OCI-LY7 (cell line): ENCODE results near the gene TMEM217. TPM values are rescaled to one million over a fixed set of nuclear protein-coding genes. Genes with fewer than 3 reads are reported as not detected.

Experiments
- BruUV-seq: library from RNA; stranded (reverse); fragments of 400-500 nt; replicated peaks from 2 replicates; lab custom pipeline; 2021; lab: Mats Ljungman, UMichigan
- CTCF ChIA-PET: fragments of 300-600 bp; sonication (Branson Sonifier 250); formaldehyde crosslinking; loops from one replicate; lab custom pipeline; 2022; ENCODE audit warnings: antibody characterized with exemption; ENCODE audit not compliant: unreplicated experiment; lab: Charles Lee
- POLR2A ChIA-PET: fragments of 300-600 bp; sonication (Branson Sonifier 250); formaldehyde crosslinking; loops from one replicate; lab custom pipeline; 2022; ENCODE audit warnings: antibody characterized with exemption; lab: Charles Lee
- DNase-seq: peaks from one replicate; pipeline ENCODE4 v3.0.0-alpha.2; 2015; ENCODE audit warnings: low spot score
- H2AFZ ChIP-seq: fragments of 200-600 bp; sonication (generic), shearing (Covaris generic); 2 replicates; pipeline ENCODE4 v1.6.1; 2014; ENCODE audit warnings: mild to moderate bottlenecking, antibody characterized with exemption, low read length, moderate library complexity
- H3K27ac ChIP-seq: fragments of 200-600 bp; sonication (generic); 2 replicates; pipeline ENCODE4 v1.5.1; 2014; ENCODE audit warnings: mixed run types, low read depth, mild to moderate bottlenecking, moderate library complexity, low read length, inconsistent platforms; ENCODE audit not compliant: poor library complexity, severe bottlenecking
- H3K36me3 ChIP-seq: fragments of 200-600 bp; sonication (generic); 2 replicates; pipeline ENCODE4 v1.6.1; 2014; ENCODE audit warnings: mild to moderate bottlenecking, antibody characterized with exemption, low read length, moderate library complexity, mixed read lengths; ENCODE audit not compliant: insufficient read depth
- H3K4me1 ChIP-seq: fragments of 200-600 bp; sonication (generic); 2 replicates; pipeline ENCODE4 v1.5.1; 2014; ENCODE audit warnings: mild to moderate bottlenecking, low read length; ENCODE audit not compliant: insufficient read depth, poor library complexity, severe bottlenecking
- H3K4me2 ChIP-seq: fragments of 200-600 bp; sonication (generic); 2 replicates; pipeline ENCODE4 v1.6.1; 2014; ENCODE audit warnings: mild to moderate bottlenecking, low read length
- H3K4me3 ChIP-seq: fragments of 200-600 bp; sonication (generic); 2 replicates; pipeline ENCODE4 v1.5.1; 2014; ENCODE audit warnings: mild to moderate bottlenecking, low read depth, low read length; ENCODE audit not compliant: poor library complexity, severe bottlenecking
- H3K79me2 ChIP-seq: fragments of 200-600 bp; sonication (generic); 2 replicates; pipeline ENCODE4 v1.6.1; 2016; ENCODE audit warnings: low read depth, mild to moderate bottlenecking, low read length, moderate library complexity, mixed read lengths; ENCODE audit not compliant: insufficient read depth
- H3K9me2 ChIP-seq: fragments of 200-600 bp; sonication (generic); 2 replicates; pipeline ENCODE4 v1.6.1; 2016; ENCODE audit warnings: mild to moderate bottlenecking, low read length, mixed read lengths; ENCODE audit not compliant: insufficient read depth
- H3K9me3 ChIP-seq: fragments of 200-600 bp; sonication (generic); 2 replicates; pipeline ENCODE4 v1.6.1; 2014; ENCODE audit warnings: mild to moderate bottlenecking, mixed run types, low read length, mixed read lengths
- H4K20me1 ChIP-seq: fragments of 200-600 bp; sonication (generic); 2 replicates; pipeline ENCODE4 v1.6.1; 2014; ENCODE audit warnings: mild to moderate bottlenecking, antibody characterized with exemption, low read length, moderate library complexity, mixed read lengths; ENCODE audit not compliant: insufficient read depth
- EZH2phosphoT487 ChIP-seq: fragments of 200-600 bp; sonication (generic); IDR thresholded peaks from 2 replicates; pipeline ENCODE4 v1.6.1; 2018; ENCODE audit warnings: low read depth, borderline replicate concordance, mild to moderate bottlenecking, mixed run types, antibody characterized with exemption, low read length, moderate library complexity, mixed read lengths
- intact Hi-C: fragments of 100-400 bp; cut with micrococcal nuclease; formaldehyde crosslinking; loops from one replicate; pipeline ENCODE4 v1.10.0; 2022; ENCODE audit not compliant: unreplicated experiment
- total RNA-seq, 2 experiments: library from RNA; depleted of rRNA in 1 of 2; stranded (reverse); fragments of >200 nt in 1 of 2; shearing (Covaris generic) in 1 of 2; gene quantifications; 2 replicates each; pipeline ENCODE4 v1.2.3, GENCODE V29; 2014 to 2022
- TF ChIP-seq, protein P1 (sequence below): fragments of 200-600 bp; sonication (generic); conservative IDR thresholded peaks from 2 replicates; pipeline ENCODE4 v1.5.1; 2014; ENCODE audit warnings: mild to moderate bottlenecking, antibody characterized with exemption, low read length, moderate library complexity, mixed read lengths

TMEM217 gene
- total RNA-seq, 2 experiments from 2014 or later: 0.34 TPM; not detected in 1

DNA sequence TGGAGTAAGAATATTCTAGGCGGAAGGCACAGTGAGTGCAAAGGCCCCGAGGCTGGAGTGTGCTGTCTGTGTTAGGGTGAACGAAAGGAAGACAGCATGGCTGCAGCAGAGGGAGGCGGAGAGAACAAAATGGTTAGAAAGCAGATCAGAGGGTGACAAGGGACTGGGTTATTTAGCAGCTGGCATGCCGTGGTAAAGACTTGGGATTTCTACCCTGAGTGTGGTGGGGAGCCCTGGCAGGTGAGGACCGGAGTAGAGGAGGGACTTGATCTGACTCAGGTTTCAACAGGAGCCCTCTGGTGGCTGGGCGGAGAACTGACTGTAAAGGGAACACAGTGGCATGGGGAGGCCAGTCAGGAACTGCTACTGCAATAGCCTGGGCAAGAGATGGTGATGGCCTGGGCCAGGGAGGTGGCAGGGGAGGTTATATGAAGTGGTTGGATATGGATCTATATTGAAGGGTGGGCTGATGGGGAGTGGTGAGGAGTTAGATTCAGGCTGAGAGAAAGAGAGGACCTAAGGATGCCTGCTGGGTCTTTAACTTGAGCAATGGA lies 50.0 kb downstream of the TMEM217 start:
- no peaks in the 10 kb centered on the region for H3K9me3 ChIP-seq
- CTCF ChIA-PET: interaction anchor here (0.6 kb wide), 1 partner anchor 32 kb away, joined by 7 read pairs; no protein-coding TSS in a partner anchor
- no peaks in the 10 kb centered on the region for H4K20me1 ChIP-seq
- H3K27ac ChIP-seq: no peak overlapping the region
- no peak overlapping the region for H2AFZ ChIP-seq
- peak; percentile 81 for DNase-seq
- no peak for TF ChIP-seq EZH2phosphoT487
- TF ChIP-seq, protein P1, sequence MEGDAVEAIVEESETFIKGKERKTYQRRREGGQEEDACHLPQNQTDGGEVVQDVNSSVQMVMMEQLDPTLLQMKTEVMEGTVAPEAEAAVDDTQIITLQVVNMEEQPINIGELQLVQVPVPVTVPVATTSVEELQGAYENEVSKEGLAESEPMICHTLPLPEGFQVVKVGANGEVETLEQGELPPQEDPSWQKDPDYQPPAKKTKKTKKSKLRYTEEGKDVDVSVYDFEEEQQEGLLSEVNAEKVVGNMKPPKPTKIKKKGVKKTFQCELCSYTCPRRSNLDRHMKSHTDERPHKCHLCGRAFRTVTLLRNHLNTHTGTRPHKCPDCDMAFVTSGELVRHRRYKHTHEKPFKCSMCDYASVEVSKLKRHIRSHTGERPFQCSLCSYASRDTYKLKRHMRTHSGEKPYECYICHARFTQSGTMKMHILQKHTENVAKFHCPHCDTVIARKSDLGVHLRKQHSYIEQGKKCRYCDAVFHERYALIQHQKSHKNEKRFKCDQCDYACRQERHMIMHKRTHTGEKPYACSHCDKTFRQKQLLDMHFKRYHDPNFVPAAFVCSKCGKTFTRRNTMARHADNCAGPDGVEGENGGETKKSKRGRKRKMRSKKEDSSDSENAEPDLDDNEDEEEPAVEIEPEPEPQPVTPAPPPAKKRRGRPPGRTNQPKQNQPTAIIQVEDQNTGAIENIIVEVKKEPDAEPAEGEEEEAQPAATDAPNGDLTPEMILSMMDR: peak; percentile 88
- no peaks in the 10 kb centered on the region for H3K36me3 ChIP-seq
- intact Hi-C loops: loop anchor here (1.0 to 5.0 kb wide), 2 partner anchors 36 to 441 kb away; no protein-coding TSS in a partner anchor
- H3K9me2 ChIP-seq: no peaks in the 10 kb centered on the region
- H3K79me2 ChIP-seq: no peaks in the 10 kb centered on the region
- POLR2A ChIA-PET: interaction anchor here (1.3 kb wide), 1 partner anchor 32 kb away, joined by 3 read pairs; no protein-coding TSS in a partner anchor
- H3K4me2 ChIP-seq: no peak overlapping the region
- H3K4me3 ChIP-seq: no peak overlapping the region
- H3K4me1 ChIP-seq: no peaks in the 10 kb centered on the region
- BruUV-seq: no TSS peak

GRCh38 chr6:37206622-37207021 lies 51.3 kb downstream of the TMEM217 start:
- ChIA-PET CTCF (interaction anchor here (0.6 kb wide), 1 partner anchor 17 kb away, joined by 3 read pairs; no protein-coding TSS in a partner anchor), POLR2A (interaction anchor here (1.3 kb wide), 1 partner anchor 30 kb away, joined by 3 read pairs; no protein-coding TSS in a partner anchor)
- H4K20me1 ChIP-seq: no peaks in the 10 kb centered on the region
- no peaks in the 10 kb centered on the region for H3K36me3 ChIP-seq
- TF ChIP-seq EZH2phosphoT487: no peak
- TF ChIP-seq, protein P1: no peak
- no peaks in the 10 kb centered on the region for H3K9me2 ChIP-seq
- H3K4me1 ChIP-seq: no peaks in the 10 kb centered on the region
- no peak overlapping the region for H3K27ac ChIP-seq
- H3K9me3 ChIP-seq: no peaks in the 10 kb centered on the region
- BruUV-seq: no TSS peak
- H2AFZ ChIP-seq: no peak overlapping the region
- DNase-seq: no peak
- intact Hi-C loops: loop anchor here (5.0 kb wide), 1 partner anchor 439 kb away; no protein-coding TSS in a partner anchor
- H3K4me3 ChIP-seq: no peak overlapping the region
- no peaks in the 10 kb centered on the region for H3K79me2 ChIP-seq
- H3K4me2 ChIP-seq: no peak overlapping the region

- Histone ChIP-seq H2AFZ (no peak overlapping the region), H3K27ac (no peak overlapping the region), H4K20me1 (no peaks in the 10 kb centered on the region), H3K9me3 (no peaks in the 10 kb centered on the region), H3K9me2 (no peaks in the 10 kb centered on the region), H3K4me3 (no peak overlapping the region), H3K4me1 (no peaks in the 10 kb centered on the region), H3K79me2 (no peaks in the 10 kb centered on the region), H3K36me3 (no peaks in the 10 kb centered on the region), H3K4me2 (no peak overlapping the region)
- TF ChIP-seq EZH2phosphoT487: no peak
- TF ChIP-seq, protein P1: no peak
- intact Hi-C loops: loop anchor here (5.0 kb wide), 1 partner anchor 439 kb away; no protein-coding TSS in a partner anchor
- no peak for DNase-seq
- ChIA-PET CTCF (no interaction called here), POLR2A (interaction anchor here (0.7 kb wide), 1 partner anchor 162 kb away, joined by 3 read pairs; no protein-coding TSS in a partner anchor)
- no TSS peak for BruUV-seq
Observed at GRCh38 chr6:37205997-37206340, 52.0 kb downstream of the TMEM217 start.
